ENCODE measurements around the gene EPO. TPM values are rescaled to one million over a fixed set of nuclear protein-coding genes. Genes with fewer than 3 reads are reported as not detected.
A peak's percentile ranks its signal among the peaks of the same experiment; 100 is the strongest.
"Not testable (repeated sequence)": the region's sequence is repeated elsewhere in the genome, so short reads cannot be mapped to it uniquely, and the experiment has no call there.

The EPO gene
- total and polyA plus RNA-seq, 4 donors = 1.3 to 22.9 (median 3.4) TPM

GRCh38 chr7:100723732-100724275 lies 3.5 kb downstream of the EPO start:
- Histone ChIP-seq H3K27ac (ENCODE audit: low read depth in 1 of 2, low read length in 2 of 2) (peak overlapping the region; percentile 82 to 93), H3K36me3 (ENCODE audit: control insufficient read depth in 4 of 4, insufficient read depth in 3 of 4, low read depth in 1 of 4, low read length in 3 of 4) (no peaks in the 10 kb centered on the region), H3K27me3 (ENCODE audit: control insufficient read depth in 4 of 4, insufficient read depth in 4 of 4, low read length in 3 of 4) (no peaks in the 10 kb centered on the region), H3K4me3 (ENCODE audit: low read depth in 1 of 3, low read length in 3 of 3) (peak overlapping the region in 1 of 3 donors; percentile 23), H3K4me1 (ENCODE audit: control insufficient read depth in 4 of 4, insufficient read depth in 4 of 4, low read length in 3 of 4) (peaks cover 11 to 72% (median 52%) of the 10 kb centered on the region in 4 donors), H3K9ac (ENCODE audit: low read depth in 1 of 2, low read length in 2 of 2) (peak overlapping the region; percentile 22 to 43), H3K9me3 (ENCODE audit: control insufficient read depth in 4 of 4, low read length in 3 of 4) (no peaks in the 10 kb centered on the region)
- peak; percentile 60 for DNase-seq (ENCODE audit: low spot score)
- peak; percentile 91 for TF ChIP-seq ZBTB33 (IDR thresholded peaks at IDR 0.05)
- peak; percentile 94 for TF ChIP-seq MAX (IDR thresholded peaks at IDR 0.05)
- peak; percentile 80 for TF ChIP-seq YY1 (IDR thresholded peaks at IDR 0.05)
- TF ChIP-seq JUND (IDR thresholded peaks at IDR 0.05) = peak in 1 of 2 donors; percentile 54
- peak in 1 of 2 donors; percentile 55 for TF ChIP-seq RAD21 (IDR thresholded peaks at IDR 0.05)
- TF ChIP-seq HNF4G (IDR thresholded peaks at IDR 0.05) = no peak
- TF ChIP-seq GABPA (IDR thresholded peaks at IDR 0.05 in 1 of 2, conservative IDR thresholded peaks at IDR 0.05 in 1 of 2) = no peak
- peak; percentile 89 to 94 for TF ChIP-seq RXRA (IDR thresholded peaks at IDR 0.05)
- peak; percentile 76 for TF ChIP-seq FOXA2 (IDR thresholded peaks at IDR 0.05)
- peak; percentile 54 for TF ChIP-seq REST (IDR thresholded peaks at IDR 0.05)
- TF ChIP-seq SP1 (IDR thresholded peaks at IDR 0.05) = peak; percentile 89
- peak; percentile 33 for TF ChIP-seq FOXA1 (IDR thresholded peaks at IDR 0.05)
- TF ChIP-seq CTCF (IDR thresholded peaks at IDR 0.05; ENCODE audit: low read depth, low read length, missing input control) = no peak
- peak; percentile 36 to 84 for TF ChIP-seq EGR1 (IDR thresholded peaks at IDR 0.05; ENCODE audit: low read depth in 2 of 2)
- peak; percentile 75 to 80 for TF ChIP-seq HNF4A (conservative IDR thresholded peaks at IDR 0.05)
- TF ChIP-seq ATF3 (IDR thresholded peaks at IDR 0.05) = no peak
- TF ChIP-seq NR2F2 (IDR thresholded peaks at IDR 0.05) = peak; percentile 91
- no peak for TF ChIP-seq TAF1 (conservative IDR thresholded peaks at IDR 0.05)
- WGBS = 41% methylated on average over 16 of the region's 16 CpGs

- H3K4me3 ChIP-seq (ENCODE audit: low read depth in 1 of 3, low read length in 3 of 3) = peak overlapping the region in 1 of 3 donors; percentile 23
- peak overlapping the region; percentile 82 to 93 for H3K27ac ChIP-seq (ENCODE audit: low read depth in 1 of 2, low read length in 2 of 2)
- H3K9me3 ChIP-seq (ENCODE audit: control insufficient read depth in 4 of 4, low read length in 3 of 4); H3K36me3 ChIP-seq (ENCODE audit: control insufficient read depth in 4 of 4, insufficient read depth in 3 of 4, low read depth in 1 of 4, low read length in 3 of 4); H3K27me3 ChIP-seq (ENCODE audit: control insufficient read depth in 4 of 4, insufficient read depth in 4 of 4, low read length in 3 of 4); DNase-seq (ENCODE audit: low spot score): not testable (repeated sequence)
- peaks cover 10 to 68% (median 49%) of the 10 kb centered on the region in 4 donors for H3K4me1 ChIP-seq (ENCODE audit: control insufficient read depth in 4 of 4, insufficient read depth in 4 of 4, low read length in 3 of 4)
- peak overlapping the region in 1 of 2 donors; percentile 43 for H3K9ac ChIP-seq (ENCODE audit: low read depth in 1 of 2, low read length in 2 of 2)
- 95% methylated on average over 2 of the region's 2 CpGs for WGBS
Measured at GRCh38 chr7:100724364-100724763, 4.1 kb downstream of the EPO start.
